GM12878 (cell line): ENCODE results near the gene INSIG2.

Experiments used
- BACH1 ChIP-seq: fragments of 450-650 bp; IDR thresholded peaks from 2 replicates; pipeline ENCODE4 v1.6.1; 2017; ENCODE audit warnings: mild to moderate bottlenecking, borderline replicate concordance
- BCL3 ChIP-seq: IDR thresholded peaks from 2 replicates; pipeline ENCODE4 v1.6.1; 2011; ENCODE audit warnings: borderline replicate concordance, low read depth, mild to moderate bottlenecking, moderate library complexity, low read length; ENCODE audit not compliant: insufficient read depth, poor library complexity, severe bottlenecking
- EZH2 ChIP-seq: IDR thresholded peaks from 2 replicates; pipeline ENCODE4 v1.6.1; 2012; ENCODE audit warnings: low read depth, mild to moderate bottlenecking, control low read depth, inconsistent platforms, low read length, borderline replicate concordance; ENCODE audit not compliant: control insufficient read depth
- GABPA ChIP-seq: IDR thresholded peaks from 2 replicates; pipeline ENCODE4 v1.6.1; 2014; ENCODE audit warnings: antibody characterized with exemption, low read depth, mild to moderate bottlenecking, inconsistent platforms
- IRF3 ChIP-seq: fragments of 450-650 bp; IDR thresholded peaks from 2 replicates; pipeline ENCODE4 v1.6.1; 2014; ENCODE audit warnings: mild to moderate bottlenecking
- POLR2A ChIP-seq: IDR thresholded peaks from 2 replicates; pipeline ENCODE4 v1.6.1; 2011; ENCODE audit warnings: low read depth, mild to moderate bottlenecking, low read length
- RBBP5 ChIP-seq: fragments of 200-600 bp; sonication (generic); conservative IDR thresholded peaks from 2 replicates; pipeline ENCODE4 v1.6.1; 2016
- RFX5 ChIP-seq: IDR thresholded peaks from 2 replicates; pipeline ENCODE4 v1.6.1; 2011; ENCODE audit warnings: low read depth, low read length, improper control_type of control experiment
- SKIL ChIP-seq: fragments of 450-650 bp; IDR thresholded peaks from 2 replicates; pipeline ENCODE4 v1.6.1; 2017; ENCODE audit warnings: mild to moderate bottlenecking, low read depth, inconsistent platforms; ENCODE audit not compliant: poor library complexity, severe bottlenecking
- SMC3 ChIP-seq: IDR thresholded peaks from 2 replicates; pipeline ENCODE4 v1.6.1; 2011; ENCODE audit warnings: low read length, improper control_type of control experiment, borderline replicate concordance
- SP1 ChIP-seq: IDR thresholded peaks from one replicate; pipeline ENCODE4 v1.6.1; 2011; ENCODE audit warnings: low read depth, low read length
- TCF12 ChIP-seq: IDR thresholded peaks from 2 replicates; pipeline ENCODE4 v1.6.1; 2011; ENCODE audit warnings: low read depth, mild to moderate bottlenecking, low read length
- TF ChIP-seq, protein P1 (sequence below): IDR thresholded peaks from 2 replicates; pipeline ENCODE4 v1.6.1; 2012; ENCODE audit warnings: low read depth, low read length, improper control_type of control experiment
- TF ChIP-seq, protein P2 (sequence below), 3 experiments: IDR thresholded peaks in 2 of 3; conservative IDR thresholded peaks in 1 of 3; 2 replicates each; pipeline ENCODE4 v1.5.1; 2011; ENCODE audit warnings: low read depth in 3 of 3, low read length in 3 of 3, mild to moderate bottlenecking in 3 of 3, control low read depth in 2 of 3, moderate library complexity in 2 of 3, inconsistent platforms in 1 of 3, mixed read lengths in 1 of 3; ENCODE audit not compliant: control insufficient read depth in 2 of 3, insufficient read depth in 1 of 3; ENCODE audit errors: extremely low read depth in 1 of 3

DNA sequence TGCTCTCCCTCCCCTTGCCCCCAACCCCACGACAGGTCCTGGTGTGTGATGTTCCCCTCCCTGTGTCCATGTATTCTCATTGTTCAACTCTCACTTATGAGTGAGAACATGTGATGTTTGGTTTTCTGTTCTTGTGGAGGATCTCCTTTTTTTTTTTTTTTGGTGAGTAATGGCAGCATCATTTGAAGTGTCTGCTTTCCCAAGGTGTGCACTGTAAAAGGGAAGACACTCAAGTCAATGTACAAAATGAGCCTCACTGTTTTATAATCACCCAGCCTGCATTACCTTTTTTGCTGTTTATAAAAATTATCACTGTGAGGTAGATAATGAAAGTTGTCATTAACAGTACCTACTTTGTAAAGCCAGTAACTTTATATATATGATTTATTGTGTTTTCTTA, 56.9 kb downstream of the INSIG2 start:
- TF ChIP-seq SP1, result no peak
- no peak for TF ChIP-seq GABPA
- TF ChIP-seq BACH1, result no peak
- TF ChIP-seq, protein P1, sequence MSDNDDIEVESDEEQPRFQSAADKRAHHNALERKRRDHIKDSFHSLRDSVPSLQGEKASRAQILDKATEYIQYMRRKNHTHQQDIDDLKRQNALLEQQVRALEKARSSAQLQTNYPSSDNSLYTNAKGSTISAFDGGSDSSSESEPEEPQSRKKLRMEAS, result no peak
- TF ChIP-seq BCL3, result no peak
- TF ChIP-seq TCF12, result no peak
- no peak for TF ChIP-seq SKIL
- TF ChIP-seq, protein P2, sequence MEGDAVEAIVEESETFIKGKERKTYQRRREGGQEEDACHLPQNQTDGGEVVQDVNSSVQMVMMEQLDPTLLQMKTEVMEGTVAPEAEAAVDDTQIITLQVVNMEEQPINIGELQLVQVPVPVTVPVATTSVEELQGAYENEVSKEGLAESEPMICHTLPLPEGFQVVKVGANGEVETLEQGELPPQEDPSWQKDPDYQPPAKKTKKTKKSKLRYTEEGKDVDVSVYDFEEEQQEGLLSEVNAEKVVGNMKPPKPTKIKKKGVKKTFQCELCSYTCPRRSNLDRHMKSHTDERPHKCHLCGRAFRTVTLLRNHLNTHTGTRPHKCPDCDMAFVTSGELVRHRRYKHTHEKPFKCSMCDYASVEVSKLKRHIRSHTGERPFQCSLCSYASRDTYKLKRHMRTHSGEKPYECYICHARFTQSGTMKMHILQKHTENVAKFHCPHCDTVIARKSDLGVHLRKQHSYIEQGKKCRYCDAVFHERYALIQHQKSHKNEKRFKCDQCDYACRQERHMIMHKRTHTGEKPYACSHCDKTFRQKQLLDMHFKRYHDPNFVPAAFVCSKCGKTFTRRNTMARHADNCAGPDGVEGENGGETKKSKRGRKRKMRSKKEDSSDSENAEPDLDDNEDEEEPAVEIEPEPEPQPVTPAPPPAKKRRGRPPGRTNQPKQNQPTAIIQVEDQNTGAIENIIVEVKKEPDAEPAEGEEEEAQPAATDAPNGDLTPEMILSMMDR (IDR thresholded peaks at IDR 0.05 in 2 of 3, conservative IDR thresholded peaks at IDR 0.05 in 1 of 3; ENCODE audit: control insufficient read depth in 2 of 3, extremely low read depth in 1 of 3, insufficient read depth in 1 of 3, low read depth in 3 of 3, low read length in 3 of 3), result no peak
- no peak for TF ChIP-seq RBBP5
- no peak for TF ChIP-seq POLR2A
- TF ChIP-seq SMC3, result no peak
- no peak for TF ChIP-seq IRF3
- TF ChIP-seq RFX5, result no peak
- no peak for TF ChIP-seq EZH2
